Bone marrow (tissue), 2 donors: Measurements from ENCODE around the gene DNAI4.
A peak's percentile ranks its signal among the peaks of the same experiment; 100 is the strongest.
"Not testable (repeated sequence)": the region's sequence is repeated elsewhere in the genome, so short reads cannot be mapped to it uniquely, and the experiment has no call there.

Experiments used
- DNase-seq, 2 donors: peaks; one replicate each; lab custom pipeline; 2025; lab: John Stamatoyannopoulos, UW

DNAI4 gene

GRCh38 chr1:66924756-66925557 lies at the start of gene DNAI4, which contains the start of gene MIER1:
Gene DNAI4, minus strand, starts transcription at chr1:66924856. Its CDS starts 25 bp downstream, at chr1:66924831.
Gene MIER1, plus strand, starts transcription at chr1:66924990. Its CDS starts 39 bp downstream, at chr1:66925029.
- peak; percentile 96 to 99 for DNase-seq

- DNase-seq, result no peak
Observed at GRCh38 chr1:66968574-66968973, 43.9 kb upstream of the DNAI4 start.

GRCh38 chr1:66966188-66966873 lies 41.7 kb upstream of the DNAI4 start:
- not testable (repeated sequence) for DNase-seq

GRCh38 chr1:66957938-66958337 lies 33.3 kb upstream of the DNAI4 start:
- no peak for DNase-seq

- DNase-seq, result no peak
Observed at GRCh38 chr1:66954208-66954607, 29.6 kb upstream of the DNAI4 start.

- DNase-seq, result no peak
Observed at GRCh38 chr1:66951513-66951912, 26.9 kb upstream of the DNAI4 start.

- DNase-seq, result no peak
Observed at GRCh38 chr1:66947267-66947666, 22.6 kb upstream of the DNAI4 start.

GRCh38 chr1:66945316-66945715 lies 20.7 kb upstream of the DNAI4 start:
- DNase-seq, result no peak

GRCh38 chr1:66944330-66945274 lies 19.9 kb upstream of the DNAI4 start:
- DNase-seq, result no peak

- no peak for DNase-seq
Observed at GRCh38 chr1:66943361-66943969, 18.8 kb upstream of the DNAI4 start.

- DNase-seq, result no peak
Observed at GRCh38 chr1:66940981-66941380, 16.3 kb upstream of the DNAI4 start.

GRCh38 chr1:66938613-66939012 lies 14.0 kb upstream of the DNAI4 start:
- DNase-seq, result peak in 1 of 2 donors; percentile 11

GRCh38 chr1:66937529-66938234 lies 13.0 kb upstream of the DNAI4 start:
- DNase-seq, result no peak

- peak in 1 of 2 donors; percentile 17 for DNase-seq
Observed at GRCh38 chr1:66933887-66934700, 9.4 kb upstream of the DNAI4 start.

- no peak for DNase-seq
Observed at GRCh38 chr1:66932291-66932690, 7.6 kb upstream of the DNAI4 start.

- DNase-seq, result no peak
Observed at GRCh38 chr1:66931590-66931989, 6.9 kb upstream of the DNAI4 start.

- no peak for DNase-seq
Observed at GRCh38 chr1:66930823-66931174, 6.1 kb upstream of the DNAI4 start.

- peak; percentile 85 to 94 for DNase-seq
Observed at GRCh38 chr1:66929999-66930822, 5.6 kb upstream of the DNAI4 start.

GRCh38 chr1:66929691-66929998 lies 5.0 kb upstream of the DNAI4 start:
- no peak for DNase-seq
